Large intestine (tissue), 3 donors: ENCODE results near the gene TLR9. TPM values are rescaled to one million over a fixed set of nuclear protein-coding genes. Genes with fewer than 3 reads are reported as not detected.

Source experiments
- DNase-seq, 2 donors: peaks; one replicate each; pipeline versions ENCODE4 v3.0.0 to v3.0.0-alpha.2; 2013
- H3K27ac ChIP-seq: one replicate; pipeline ENCODE4 v1.5.1; 2013; ENCODE audit warnings: low read length
- H3K27me3 ChIP-seq: 2 replicates; pipeline ENCODE4 v1.6.1; 2013; ENCODE audit warnings: low read length; ENCODE audit not compliant: control insufficient read depth, insufficient read depth
- H3K36me3 ChIP-seq: 2 replicates; pipeline ENCODE4 v1.6.1; 2013; ENCODE audit warnings: low read length; ENCODE audit not compliant: control insufficient read depth, insufficient read depth
- H3K4me1 ChIP-seq: one replicate; pipeline ENCODE4 v1.6.1; 2013; ENCODE audit warnings: low read length; ENCODE audit not compliant: control insufficient read depth, insufficient read depth
- H3K4me3 ChIP-seq: one replicate; pipeline ENCODE4 v1.5.1; 2013; ENCODE audit warnings: low read length
- H3K9me3 ChIP-seq: one replicate; pipeline ENCODE4 v1.6.1; 2013; ENCODE audit warnings: mild to moderate bottlenecking, low read depth, low read length, moderate library complexity; ENCODE audit not compliant: control insufficient read depth
- WGBS: methylation state at CpG from one replicate; pipeline ENCODE4 v1.1.5; 2013; ENCODE audit warnings: low lambda C conversion rate; ENCODE audit not compliant: insufficient coverage; 5-methylcytosine and 5-hydroxymethylcytosine counted together
- polyA plus RNA-seq: library from polyadenylated mRNA; unstranded; fragments of 120-200 nt; gene quantifications from one replicate; pipeline ENCODE4 v1.2.1, GENCODE V29; 2013

Gene TLR9
- polyA plus RNA-seq, 1 donor: 0.37 TPM

- Histone ChIP-seq H3K4me1 (peaks cover 7% of the 10 kb centered on the region), H3K4me3 (no peak overlapping the region), H3K36me3 (no peaks in the 10 kb centered on the region), H3K27me3 (no peaks in the 10 kb centered on the region), H3K9me3 (no peaks in the 10 kb centered on the region), H3K27ac (no peak overlapping the region)
- no peak for DNase-seq
- no CpG with 5 or more reads among the region's 1 CpG for WGBS
Measured at GRCh38 chr3:52173101-52173500, 52.3 kb downstream of the TLR9 start.

GRCh38 chr3:52172262-52172757, 53.1 kb downstream of the TLR9 start:
- peaks cover 7% of the 10 kb centered on the region for H3K4me1 ChIP-seq
- H3K4me3 ChIP-seq: no peak overlapping the region
- H3K9me3 ChIP-seq: no peaks in the 10 kb centered on the region
- H3K27ac ChIP-seq: no peak overlapping the region
- no peaks in the 10 kb centered on the region for H3K27me3 ChIP-seq
- H3K36me3 ChIP-seq: no peaks in the 10 kb centered on the region
- WGBS: no CpG with 5 or more reads among the region's 5 CpGs
- no peak for DNase-seq

DNA sequence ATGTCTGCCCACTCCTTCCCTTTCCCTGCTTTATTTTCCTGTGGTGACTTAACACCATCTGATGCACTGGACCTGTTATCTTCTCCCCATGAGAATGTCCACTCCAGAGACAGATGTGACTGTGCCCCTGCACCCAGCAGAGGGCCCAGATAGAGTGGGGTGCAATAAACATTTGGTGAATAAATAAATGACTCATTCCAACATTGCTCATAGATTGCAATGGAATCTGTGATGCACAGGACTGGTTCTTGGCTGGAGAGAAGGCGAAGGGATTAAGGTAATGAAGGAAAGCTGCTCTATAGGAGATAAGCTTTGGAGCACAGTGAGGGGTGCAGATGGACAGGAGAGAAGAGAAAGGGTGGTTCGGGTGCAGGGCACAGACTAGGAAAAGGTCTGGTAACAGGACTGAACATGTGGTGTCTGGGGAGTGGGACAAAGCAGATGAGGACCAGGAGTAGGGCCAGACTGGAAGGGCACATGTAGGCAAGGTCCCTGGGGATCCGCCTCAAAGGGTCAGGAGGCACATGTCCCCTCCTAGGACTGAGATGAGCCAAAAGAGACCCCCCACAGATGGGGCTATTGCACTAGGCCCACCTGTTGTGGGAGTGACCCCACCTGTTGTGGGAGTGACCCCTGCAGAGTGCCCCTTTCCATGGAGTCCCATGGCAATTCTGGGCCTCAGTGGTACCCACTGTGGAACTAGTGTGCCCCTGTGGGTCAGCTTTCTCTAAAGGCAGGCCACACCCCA, 53.8 kb downstream of the TLR9 start:
- H3K4me3 ChIP-seq: no peak overlapping the region
- 33% methylated on average over 1 of the region's 3 CpGs for WGBS
- peaks cover 7% of the 10 kb centered on the region for H3K4me1 ChIP-seq
- no peak overlapping the region for H3K27ac ChIP-seq
- DNase-seq: peak in 1 of 2 donors; percentile 28
- H3K36me3 ChIP-seq: no peaks in the 10 kb centered on the region
- no peaks in the 10 kb centered on the region for H3K27me3 ChIP-seq
- H3K9me3 ChIP-seq: no peaks in the 10 kb centered on the region

Other genes with a start within 250 kb of the TLR9 start
- 269 TPM for gene ACY1, start 242.1 kb downstream of the TLR9 start, polyA plus RNA-seq
- gene RPL29, start 229.8 kb downstream of the TLR9 start, polyA plus RNA-seq: 2,526 TPM
- gene DUSP7, start 169.1 kb downstream of the TLR9 start, polyA plus RNA-seq: 9.6 TPM
- gene POC1A, start 71.2 kb downstream of the TLR9 start, polyA plus RNA-seq: 5.9 TPM
- gene ALAS1, start 27.5 kb downstream of the TLR9 start, polyA plus RNA-seq: 37.2 TPM
- 19.9 TPM for gene TWF2, start 13.5 kb upstream of the TLR9 start, polyA plus RNA-seq
- 11.0 TPM for gene PPM1M, start 20.1 kb upstream of the TLR9 start, polyA plus RNA-seq
- 71.9 TPM for gene WDR82, start 53.0 kb upstream of the TLR9 start, polyA plus RNA-seq
- 165 TPM for gene GLYCTK, start 62.2 kb upstream of the TLR9 start, polyA plus RNA-seq
- gene DNAH1, start 90.7 kb upstream of the TLR9 start, polyA plus RNA-seq: 22.9 TPM
- 59.0 TPM for gene BAP1, start 184.4 kb upstream of the TLR9 start, polyA plus RNA-seq
- gene PHF7, start 185.0 kb upstream of the TLR9 start, polyA plus RNA-seq: 10.4 TPM
- 2.9 TPM for gene SEMA3G, start 219.5 kb upstream of the TLR9 start, polyA plus RNA-seq
- gene TNNC1, start 228.4 kb upstream of the TLR9 start, polyA plus RNA-seq: 1.8 TPM
- gene NISCH, start 230.0 kb upstream of the TLR9 start, polyA plus RNA-seq: 85.9 TPM